ENCODE measurements around the gene FGF12.

- TF ChIP-seq, protein P1, sequence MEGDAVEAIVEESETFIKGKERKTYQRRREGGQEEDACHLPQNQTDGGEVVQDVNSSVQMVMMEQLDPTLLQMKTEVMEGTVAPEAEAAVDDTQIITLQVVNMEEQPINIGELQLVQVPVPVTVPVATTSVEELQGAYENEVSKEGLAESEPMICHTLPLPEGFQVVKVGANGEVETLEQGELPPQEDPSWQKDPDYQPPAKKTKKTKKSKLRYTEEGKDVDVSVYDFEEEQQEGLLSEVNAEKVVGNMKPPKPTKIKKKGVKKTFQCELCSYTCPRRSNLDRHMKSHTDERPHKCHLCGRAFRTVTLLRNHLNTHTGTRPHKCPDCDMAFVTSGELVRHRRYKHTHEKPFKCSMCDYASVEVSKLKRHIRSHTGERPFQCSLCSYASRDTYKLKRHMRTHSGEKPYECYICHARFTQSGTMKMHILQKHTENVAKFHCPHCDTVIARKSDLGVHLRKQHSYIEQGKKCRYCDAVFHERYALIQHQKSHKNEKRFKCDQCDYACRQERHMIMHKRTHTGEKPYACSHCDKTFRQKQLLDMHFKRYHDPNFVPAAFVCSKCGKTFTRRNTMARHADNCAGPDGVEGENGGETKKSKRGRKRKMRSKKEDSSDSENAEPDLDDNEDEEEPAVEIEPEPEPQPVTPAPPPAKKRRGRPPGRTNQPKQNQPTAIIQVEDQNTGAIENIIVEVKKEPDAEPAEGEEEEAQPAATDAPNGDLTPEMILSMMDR (IDR thresholded peaks at IDR 0.05) = no peak
- TF ChIP-seq POLR2AphosphoS5 (IDR thresholded peaks at IDR 0.05; ENCODE audit: low read depth, low read length) = no peak
- TF ChIP-seq, protein P2, sequence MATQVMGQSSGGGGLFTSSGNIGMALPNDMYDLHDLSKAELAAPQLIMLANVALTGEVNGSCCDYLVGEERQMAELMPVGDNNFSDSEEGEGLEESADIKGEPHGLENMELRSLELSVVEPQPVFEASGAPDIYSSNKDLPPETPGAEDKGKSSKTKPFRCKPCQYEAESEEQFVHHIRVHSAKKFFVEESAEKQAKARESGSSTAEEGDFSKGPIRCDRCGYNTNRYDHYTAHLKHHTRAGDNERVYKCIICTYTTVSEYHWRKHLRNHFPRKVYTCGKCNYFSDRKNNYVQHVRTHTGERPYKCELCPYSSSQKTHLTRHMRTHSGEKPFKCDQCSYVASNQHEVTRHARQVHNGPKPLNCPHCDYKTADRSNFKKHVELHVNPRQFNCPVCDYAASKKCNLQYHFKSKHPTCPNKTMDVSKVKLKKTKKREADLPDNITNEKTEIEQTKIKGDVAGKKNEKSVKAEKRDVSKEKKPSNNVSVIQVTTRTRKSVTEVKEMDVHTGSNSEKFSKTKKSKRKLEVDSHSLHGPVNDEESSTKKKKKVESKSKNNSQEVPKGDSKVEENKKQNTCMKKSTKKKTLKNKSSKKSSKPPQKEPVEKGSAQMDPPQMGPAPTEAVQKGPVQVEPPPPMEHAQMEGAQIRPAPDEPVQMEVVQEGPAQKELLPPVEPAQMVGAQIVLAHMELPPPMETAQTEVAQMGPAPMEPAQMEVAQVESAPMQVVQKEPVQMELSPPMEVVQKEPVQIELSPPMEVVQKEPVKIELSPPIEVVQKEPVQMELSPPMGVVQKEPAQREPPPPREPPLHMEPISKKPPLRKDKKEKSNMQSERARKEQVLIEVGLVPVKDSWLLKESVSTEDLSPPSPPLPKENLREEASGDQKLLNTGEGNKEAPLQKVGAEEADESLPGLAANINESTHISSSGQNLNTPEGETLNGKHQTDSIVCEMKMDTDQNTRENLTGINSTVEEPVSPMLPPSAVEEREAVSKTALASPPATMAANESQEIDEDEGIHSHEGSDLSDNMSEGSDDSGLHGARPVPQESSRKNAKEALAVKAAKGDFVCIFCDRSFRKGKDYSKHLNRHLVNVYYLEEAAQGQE (IDR thresholded peaks at IDR 0.05; ENCODE audit: insufficient read depth in 1 of 2, low read depth in 2 of 2, low read length in 1 of 2) = no peak
- no peak for TF ChIP-seq SIN3A (IDR thresholded peaks at IDR 0.05; ENCODE audit: borderline replicate concordance, insufficient read depth, low read depth, low read length)
Observed at GRCh38 chr3:192433704-192434103, 293.6 kb downstream of the FGF12 start.

Data from Panc1 (cell line).